Thymus (tissue), 11 donors: ENCODE results near the gene MRTO4. TPM values are rescaled to one million over a fixed set of nuclear protein-coding genes. Genes with fewer than 3 reads are reported as not detected.
A peak's percentile ranks its signal among the peaks of the same experiment; 100 is the strongest.
"Not testable (repeated sequence)": the region's sequence is repeated elsewhere in the genome, so short reads cannot be mapped to it uniquely, and the experiment has no call there.

ENCODE experiments used
- DNase-seq, 9 donors: peaks; one replicate each; pipeline ENCODE4 v3.0.0-alpha.2; 2013; ENCODE audit warnings: low spot score in 9 of 9, low read depth in 6 of 9, missing footprints in 1 of 9
- H3K27ac ChIP-seq, 2 donors: one replicate each; pipeline ENCODE4 v1.5.1; 2013; ENCODE audit warnings: control low read depth in 1 of 2, low read depth in 1 of 2, low read length in 1 of 2, mild to moderate bottlenecking in 1 of 2, moderate library complexity in 1 of 2
- H3K27me3 ChIP-seq, 2 donors: one replicate each; pipeline ENCODE4 v1.5.1; 2013; ENCODE audit warnings: low read length in 1 of 2; ENCODE audit not compliant: control insufficient read depth in 2 of 2, insufficient read depth in 1 of 2
- H3K36me3 ChIP-seq, 2 donors: one replicate each; pipeline ENCODE4 v1.5.1; 2013; ENCODE audit warnings: low read length in 1 of 2, mild to moderate bottlenecking in 1 of 2, moderate library complexity in 1 of 2; ENCODE audit not compliant: control insufficient read depth in 2 of 2, insufficient read depth in 2 of 2
- H3K4me1 ChIP-seq, 2 donors: one replicate each; pipeline ENCODE4 v1.5.1; 2013; ENCODE audit warnings: low read length in 2 of 2; ENCODE audit not compliant: control insufficient read depth in 2 of 2, insufficient read depth in 2 of 2
- H3K4me3 ChIP-seq, 2 donors: one replicate each; pipeline ENCODE4 v1.5.1; 2013; ENCODE audit warnings: low read length in 2 of 2, control low read depth in 1 of 2, mild to moderate bottlenecking in 1 of 2
- H3K9me3 ChIP-seq, 2 donors: one replicate each; pipeline ENCODE4 v1.5.1; 2013; ENCODE audit warnings: low read length in 1 of 2, mild to moderate bottlenecking in 1 of 2; ENCODE audit not compliant: control insufficient read depth in 2 of 2, insufficient read depth in 1 of 2
- whole genome bisulfite sequencing: extraction: QIAGEN DNeasy Blood & Tissue Kit; methylation state at CpG from one replicate; pipeline ENCODE4 v1.1.7; 2013; 5-methylcytosine and 5-hydroxymethylcytosine counted together
- polyA plus RNA-seq: library from polyadenylated mRNA; stranded (reverse); fragments of 200-250 nt; gene quantifications from one replicate; pipeline ENCODE4 v1.2.3, GENCODE V29; 2013
- total RNA-seq: library from RNA; stranded (reverse); fragments of 120-200 nt; gene quantifications from one replicate; pipeline ENCODE4 v1.2.4, GENCODE V29; 2013
- donor health status: healthy.

MRTO4 gene
- total and polyA plus RNA-seq, 2 donors = 28.4 to 35.5 TPM

- Histone ChIP-seq H3K4me3 (no peak overlapping the region), H3K27me3 (no peaks in the 10 kb centered on the region), H3K36me3 (peaks cover 74 to 76% of the 10 kb centered on the region in 2 donors), H3K4me1 (no peaks in the 10 kb centered on the region), H3K27ac (no peak overlapping the region), H3K9me3 (peaks cover 0 to 1% of the 10 kb centered on the region in 2 donors)
- no peak for DNase-seq
- over 99% methylated on average over 3 of the region's 3 CpGs for WGBS
Observed at GRCh38 chr1:19234224-19234623, 17.4 kb upstream of the MRTO4 start.

GRCh38 chr1:19239876-19240275, 11.7 kb upstream of the MRTO4 start:
- Histone ChIP-seq H3K27me3 (no peaks in the 10 kb centered on the region), H3K36me3 (peaks cover 76 to 78% of the 10 kb centered on the region in 2 donors), H3K4me1 (no peaks in the 10 kb centered on the region), H3K9me3 (no peaks in the 10 kb centered on the region), H3K4me3 (no peak overlapping the region), H3K27ac (no peak overlapping the region)
- WGBS = 98% methylated on average over 7 of the region's 7 CpGs
- DNase-seq = no peak

GRCh38 chr1:19240673-19241538, 10.7 kb upstream of the MRTO4 start:
- peak in 7 of 9 donors; percentile 9 to 59 (median 35) for DNase-seq
- H3K27me3 ChIP-seq = no peaks in the 10 kb centered on the region
- H3K9me3 ChIP-seq = no peaks in the 10 kb centered on the region
- no peak overlapping the region for H3K4me3 ChIP-seq
- no peak overlapping the region for H3K27ac ChIP-seq
- peaks cover 71 to 75% of the 10 kb centered on the region in 2 donors for H3K36me3 ChIP-seq
- WGBS = 83% methylated on average over 7 of the region's 7 CpGs
- H3K4me1 ChIP-seq = no peaks in the 10 kb centered on the region

GRCh38 chr1:19250629-19251304, 838 bp upstream of the MRTO4 start:
- Histone ChIP-seq H3K4me1 (peaks cover 18 to 26% of the 10 kb centered on the region in 2 donors), H3K36me3 (peaks cover 2 to 8% of the 10 kb centered on the region in 2 donors), H3K27ac (no peak overlapping the region), H3K4me3 (peak overlapping the region; percentile 63 to 76), H3K9me3 (no peaks in the 10 kb centered on the region), H3K27me3 (no peaks in the 10 kb centered on the region)
- peak in 1 of 9 donors; percentile 1 for DNase-seq
- 14% methylated on average over 14 of the region's 14 CpGs for WGBS

- Histone ChIP-seq H3K27me3 (no peaks in the 10 kb centered on the region), H3K4me1 (peaks cover 18 to 26% of the 10 kb centered on the region in 2 donors), H3K27ac (no peak overlapping the region), H3K9me3 (no peaks in the 10 kb centered on the region), H3K4me3 (no peak overlapping the region), H3K36me3 (peaks cover 38 to 41% of the 10 kb centered on the region in 2 donors)
- DNase-seq = no peak
Observed at GRCh38 chr1:19254416-19254815, 2.8 kb downstream of the MRTO4 start.

- no peak for DNase-seq
- Histone ChIP-seq H3K36me3 (peaks cover 42 to 44% of the 10 kb centered on the region in 2 donors), H3K27ac (no peak overlapping the region), H3K4me3 (no peak overlapping the region), H3K27me3 (no peaks in the 10 kb centered on the region), H3K9me3 (no peaks in the 10 kb centered on the region), H3K4me1 (peaks cover 18 to 26% of the 10 kb centered on the region in 2 donors)
- WGBS = 98% methylated on average over 4 of the region's 4 CpGs
Observed at GRCh38 chr1:19255288-19255687, 3.7 kb downstream of the MRTO4 start.

- H3K27ac ChIP-seq, H3K4me3 ChIP-seq, DNase-seq, H3K27me3 ChIP-seq, H3K9me3 ChIP-seq: not testable (repeated sequence)
- 96% methylated on average over 5 of the region's 5 CpGs for WGBS
- Histone ChIP-seq H3K4me1 (peaks cover 11 to 20% of the 10 kb centered on the region in 2 donors), H3K36me3 (peaks cover 42 to 48% of the 10 kb centered on the region in 2 donors)
Observed at GRCh38 chr1:19256301-19256700, 4.7 kb downstream of the MRTO4 start.

GRCh38 chr1:19257178-19257914, 5.7 kb downstream of the MRTO4 start:
- DNase-seq = no peak
- Histone ChIP-seq H3K4me3 (no peak overlapping the region), H3K27ac (no peak overlapping the region), H3K9me3 (no peaks in the 10 kb centered on the region), H3K27me3 (no peaks in the 10 kb centered on the region), H3K36me3 (peaks cover 42 to 48% of the 10 kb centered on the region in 2 donors), H3K4me1 (peaks cover 7 to 13% of the 10 kb centered on the region in 2 donors)
- 96% methylated on average over 15 of the region's 15 CpGs for WGBS
